Pons (tissue), 1 donor: ENCODE measurements around the gene ELMOD3.
A peak's percentile ranks its signal among the peaks of the same experiment; 100 is the strongest.
"Not testable (repeated sequence)": the region's sequence is repeated elsewhere in the genome, so short reads cannot be mapped to it uniquely, and the experiment has no call there.

Source experiments
- DNase-seq: peaks from one replicate; pipeline ENCODE4 v3.0.0-alpha.2; 2016; ENCODE audit warnings: low spot score

ELMOD3 gene

DNA sequence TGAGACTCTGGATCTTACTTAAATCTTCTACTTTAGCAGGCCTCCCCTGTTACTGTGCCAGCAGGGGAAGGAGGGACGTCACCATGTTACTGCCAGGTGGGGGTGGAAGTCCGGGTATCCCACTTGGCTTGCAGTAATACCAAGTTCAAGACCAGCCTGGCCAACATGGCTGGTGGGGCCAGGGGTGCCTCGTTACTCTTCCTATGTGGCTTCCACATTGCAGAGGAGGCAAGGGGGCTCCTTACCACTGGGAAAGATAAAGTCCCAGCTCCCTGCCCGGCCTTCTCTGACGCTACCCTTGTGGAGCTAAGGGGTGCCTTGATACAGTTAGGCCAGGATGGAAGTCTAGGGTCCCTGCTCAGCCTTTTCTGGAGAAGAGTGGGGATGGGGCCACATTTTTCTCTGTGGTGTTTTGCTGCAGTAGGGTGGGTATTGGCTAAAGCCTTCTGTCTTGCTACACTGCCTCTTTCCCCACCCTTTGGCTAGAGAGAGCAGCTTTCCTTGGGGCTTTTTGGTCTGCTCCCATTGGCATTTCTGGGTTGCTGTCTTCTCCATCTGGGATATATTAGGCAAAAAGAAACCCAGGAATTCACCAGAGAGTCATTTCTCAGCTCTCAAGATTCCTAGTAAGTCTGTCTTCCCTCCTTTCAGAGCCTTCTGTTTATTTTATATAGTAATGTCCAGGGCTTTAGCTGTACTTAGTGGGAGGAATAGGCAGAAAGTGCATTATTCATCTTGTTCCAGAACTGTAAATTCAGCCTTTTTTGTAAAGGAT, 21.9 kb downstream of the ELMOD3 start:
- DNase-seq = no peak

DNA sequence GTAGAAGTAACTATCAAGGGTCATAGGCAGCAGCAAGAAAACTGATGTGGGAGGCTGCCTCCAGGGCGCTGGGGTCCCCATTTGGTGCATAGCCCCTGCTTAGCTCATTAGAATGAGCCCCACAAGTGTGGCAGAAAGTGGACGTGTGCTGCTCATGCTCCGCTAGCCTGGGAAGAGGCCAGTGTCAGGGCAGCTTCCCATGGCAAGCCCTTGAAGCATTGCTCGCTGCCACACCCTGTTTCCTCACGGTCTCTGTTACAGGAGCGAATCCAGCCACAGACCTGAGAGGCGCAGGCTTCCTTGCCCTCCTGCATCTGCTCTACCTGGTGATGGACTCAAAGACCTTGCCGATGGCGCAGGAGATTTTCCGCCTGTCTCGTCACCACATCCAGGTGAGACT, 22.5 kb downstream of the ELMOD3 start:
- no peak for DNase-seq

DNA sequence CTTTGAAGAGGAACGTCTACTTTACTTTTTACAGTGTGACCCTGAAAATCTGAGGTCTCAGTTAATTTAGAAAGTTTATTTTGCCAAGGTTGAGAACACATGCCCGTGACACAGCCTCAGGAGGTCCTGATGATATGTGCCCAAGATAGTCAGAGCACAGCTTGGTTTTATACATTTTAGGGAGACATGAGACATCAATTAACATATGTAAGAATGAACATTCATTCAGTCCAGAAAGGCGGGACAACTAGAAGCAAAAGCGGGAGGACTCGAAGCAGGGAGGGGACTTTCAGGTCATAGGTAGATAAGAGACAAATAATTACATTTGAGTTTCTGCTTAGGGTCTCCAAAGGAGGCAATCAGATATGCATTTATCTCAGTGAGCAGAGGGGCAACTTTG, 23.7 kb downstream of the ELMOD3 start:
- DNase-seq = no peak

GRCh38 chr2:85380048-85380447, 25.5 kb downstream of the ELMOD3 start:
- no peak for DNase-seq

- not testable (repeated sequence) for DNase-seq
These were observed 28.6 kb downstream of the ELMOD3 start for GRCh38 chr2:85383151-85383550.

GRCh38 chr2:85383850-85384249, 29.3 kb downstream of the ELMOD3 start:
- DNase-seq = no peak

GRCh38 chr2:85385746-85386145, 31.2 kb downstream of the ELMOD3 start:
- DNase-seq = no peak

DNA sequence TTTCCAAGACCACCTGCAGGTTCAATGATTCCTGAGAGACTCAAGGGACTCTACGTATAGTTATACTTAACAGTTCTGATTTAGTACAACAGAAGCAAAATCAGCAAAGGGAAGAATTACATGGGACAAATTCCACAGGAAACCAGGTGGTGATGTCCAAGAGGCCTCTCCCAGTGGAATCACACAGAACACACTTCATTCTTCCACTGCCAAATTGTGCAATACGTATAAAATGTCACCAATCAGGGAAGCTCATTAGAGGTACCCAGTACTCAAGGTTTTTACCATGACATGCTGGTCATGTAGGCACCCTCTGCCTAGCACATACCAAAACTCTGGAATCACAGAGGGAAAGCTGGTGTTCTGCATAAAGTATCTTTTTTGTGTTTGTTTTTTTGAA, 33.2 kb downstream of the ELMOD3 start:
- no peak for DNase-seq

DNA sequence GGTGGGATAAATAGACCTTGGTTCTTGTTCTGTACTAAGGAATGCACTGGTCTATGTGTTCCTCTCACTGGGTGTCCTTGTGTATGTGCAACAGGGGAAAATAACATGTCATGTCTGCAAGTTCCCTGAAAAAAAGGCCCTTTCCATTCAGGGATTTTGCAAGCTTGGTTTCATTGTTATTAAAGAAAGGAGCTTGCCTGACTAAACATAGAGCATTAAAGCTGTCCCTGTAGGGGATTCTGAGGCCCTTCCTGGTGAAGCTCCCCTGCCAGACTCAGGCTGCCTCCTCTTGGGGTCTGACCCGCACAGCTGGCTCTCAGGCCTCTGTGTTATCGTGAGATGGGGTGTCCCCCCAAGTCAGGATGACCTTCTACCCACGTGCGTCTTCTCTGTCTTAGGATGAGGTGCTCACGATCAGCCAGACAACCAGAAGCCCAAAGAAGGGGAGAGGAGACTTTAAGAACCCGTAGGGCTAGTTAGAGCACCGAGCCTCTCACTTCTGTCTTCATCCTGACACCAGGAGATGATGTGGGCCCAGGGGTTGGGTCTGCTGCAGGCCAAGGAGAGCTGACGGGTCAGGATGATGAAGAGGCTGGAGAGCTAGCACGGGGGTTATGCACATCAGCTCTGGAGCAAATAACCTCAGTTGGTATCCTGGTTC, 34.4 kb downstream of the ELMOD3 start:
- no peak for DNase-seq

GRCh38 chr2:85390941-85391669, 36.5 kb downstream of the ELMOD3 start:
- peak; percentile 39 for DNase-seq

DNA sequence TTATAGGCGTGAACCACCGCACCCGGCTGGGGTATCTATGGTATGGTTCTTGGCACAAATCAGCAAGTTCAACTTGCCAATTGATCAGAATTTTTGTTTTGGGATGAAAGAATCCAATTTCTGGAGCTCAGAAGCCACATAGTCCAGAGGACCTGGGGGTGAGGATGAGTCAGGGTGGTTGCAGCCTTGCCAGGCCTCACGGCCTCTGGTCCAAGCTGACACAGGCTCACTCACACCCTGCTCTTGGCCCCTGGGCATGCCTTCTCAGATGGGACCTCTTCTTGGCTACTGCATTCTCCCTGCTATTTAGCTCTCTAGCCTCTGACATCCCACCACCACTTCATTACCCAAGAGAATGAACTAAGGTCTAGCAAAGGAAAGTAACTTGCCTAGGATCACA, 39.3 kb downstream of the ELMOD3 start:
- no peak for DNase-seq

GRCh38 chr2:85394261-85394681, 39.7 kb downstream of the ELMOD3 start:
- peak; percentile 93 for DNase-seq

DNA sequence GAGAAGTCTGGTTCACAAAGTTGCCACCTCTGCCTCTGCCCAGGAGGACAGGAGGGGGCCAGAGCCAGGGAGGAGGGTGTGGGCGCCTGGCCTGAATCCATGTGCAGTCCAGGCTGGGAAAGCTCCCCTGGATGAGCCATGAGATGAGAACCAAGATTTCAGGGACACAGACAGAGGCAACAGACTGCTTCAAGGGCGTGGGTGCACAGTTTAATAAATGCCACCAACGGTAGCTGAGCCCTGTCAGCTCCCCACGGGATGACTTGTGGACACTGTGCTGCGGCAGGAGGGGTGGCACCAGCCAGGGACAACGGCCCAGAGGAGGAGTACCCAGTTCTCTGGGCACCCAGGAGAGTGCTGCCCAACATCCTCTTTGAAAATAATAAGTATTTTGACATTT, 40.4 kb downstream of the ELMOD3 start:
- no peak for DNase-seq

- DNase-seq = no peak
These were observed 41.4 kb downstream of the ELMOD3 start for GRCh38 chr2:85395912-85396475.

GRCh38 chr2:85396531-85397470, 42.2 kb downstream of the ELMOD3 start:
- no peak for DNase-seq

- DNase-seq = no peak
These were observed 43.4 kb downstream of the ELMOD3 start for GRCh38 chr2:85397925-85398331.

- no peak for DNase-seq
These were observed 44.0 kb downstream of the ELMOD3 start for GRCh38 chr2:85398426-85399182.

GRCh38 chr2:85399183-85399455, 44.5 kb downstream of the ELMOD3 start:
- DNase-seq = no peak

GRCh38 chr2:85400023-85400422, 45.5 kb downstream of the ELMOD3 start:
- DNase-seq = no peak

DNA sequence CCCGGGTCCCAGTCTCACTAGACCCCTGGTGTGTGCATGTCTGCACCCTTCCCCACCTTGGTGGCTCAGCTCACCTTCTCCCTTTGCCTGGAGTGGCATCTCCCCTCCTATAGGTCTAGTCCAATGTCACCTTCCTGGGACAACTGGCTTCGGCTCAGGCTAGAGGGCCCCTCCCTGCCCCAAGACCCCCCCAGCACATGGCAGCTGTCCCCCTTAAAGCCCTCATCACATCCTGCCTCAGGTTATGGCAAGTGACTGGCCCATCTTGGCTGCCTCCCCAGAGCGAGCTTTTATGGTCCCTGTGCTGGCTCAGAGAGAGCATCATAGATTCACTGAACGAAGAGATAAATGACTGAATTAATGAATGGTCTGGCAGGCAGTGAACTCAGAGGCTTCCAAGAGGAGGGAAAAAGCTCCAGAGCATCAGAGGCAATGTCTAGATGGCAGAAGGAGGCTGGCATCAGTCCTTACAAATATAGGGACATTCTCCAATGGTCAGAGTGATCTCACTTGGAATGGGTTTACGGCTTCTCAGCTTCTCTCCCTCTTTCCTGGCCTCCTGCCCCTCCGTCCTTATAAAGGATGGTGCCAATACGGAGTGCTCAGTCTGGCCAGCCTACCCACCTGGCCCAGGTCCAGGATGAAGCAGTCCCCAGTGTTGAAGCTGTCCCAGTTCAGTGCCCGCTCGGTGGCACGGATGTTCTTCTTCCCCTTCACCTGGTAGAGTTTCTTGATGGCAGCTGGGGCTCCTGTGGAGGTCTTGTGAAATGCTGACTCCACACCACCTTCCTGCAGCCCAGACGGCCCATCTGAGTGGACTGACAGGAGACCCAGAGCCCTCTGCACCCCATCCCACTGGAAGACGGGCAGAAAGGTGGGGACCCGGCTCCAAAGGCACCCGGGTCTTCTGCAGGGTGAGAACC, 46.2 kb downstream of the ELMOD3 start:
- peak; percentile 35 for DNase-seq
